Naive thymus-derived CD4-positive, alpha-beta T cell (primary cell): ENCODE results near the gene CHST10. TPM values are rescaled to one million over a fixed set of nuclear protein-coding genes. Genes with fewer than 3 reads are reported as not detected.
A peak's percentile ranks its signal among the peaks of the same experiment; 100 is the strongest.
"Not testable (repeated sequence)": the region's sequence is repeated elsewhere in the genome, so short reads cannot be mapped to it uniquely, and the experiment has no call there.

Source experiments
- ATAC-seq: fragments of 150-1000 bp; cut with Tn5 transposase; 2 replicates; pipeline ENCODE4 v1.10.0; 2021; ENCODE audit warnings: mild to moderate bottlenecking, moderate library complexity
- CTCF ChIA-PET: fragments of 350-600 bp; sonication (Branson Sonifier 250); formaldehyde crosslinking; loops from one replicate; lab custom pipeline; 2021; ENCODE audit warnings: antibody characterized with exemption; lab: Charles Lee
- POLR2A ChIA-PET: fragments of 350-600 bp; sonication (Branson Sonifier 250); formaldehyde crosslinking; loops from one replicate; lab custom pipeline; 2021; ENCODE audit warnings: antibody characterized with exemption, inconsistent platforms; lab: Charles Lee
- DNase-seq, 9 donors: peaks; one replicate each; pipeline versions ENCODE4 v3.0.0 to v3.0.0-alpha.2; 2020 to 2022; ENCODE audit warnings: mixed read lengths in 1 of 9
- H3K27ac ChIP-seq: one replicate; pipeline ENCODE4 v1.7.0; 2013; ENCODE audit warnings: mild to moderate bottlenecking, low read depth, low read length, moderate library complexity
- H3K27me3 ChIP-seq, 2 donors: one replicate each; pipeline ENCODE4 v1.7.0; 2013; ENCODE audit warnings: low read length in 2 of 2, mild to moderate bottlenecking in 2 of 2, moderate library complexity in 2 of 2; ENCODE audit not compliant: control insufficient read depth in 2 of 2, insufficient read depth in 2 of 2
- H3K36me3 ChIP-seq, 3 experiments: 1 replicate in 2 of 3; 2 replicates in 1 of 3; pipeline ENCODE4 v1.7.0; 2013; ENCODE audit warnings: low read length in 3 of 3, mild to moderate bottlenecking in 3 of 3, moderate library complexity in 1 of 3; ENCODE audit not compliant: insufficient read depth in 3 of 3, control insufficient read depth in 2 of 3
- H3K4me1 ChIP-seq, 2 donors: one replicate each; pipeline ENCODE4 v1.7.0; 2013; ENCODE audit warnings: low read length in 2 of 2, mild to moderate bottlenecking in 2 of 2, moderate library complexity in 1 of 2; ENCODE audit not compliant: control insufficient read depth in 2 of 2, insufficient read depth in 2 of 2
- H3K4me3 ChIP-seq: 2 replicates; pipeline ENCODE4 v1.7.0; 2013; ENCODE audit warnings: mild to moderate bottlenecking, low read length
- H3K9me3 ChIP-seq, 3 experiments: 1 replicate in 2 of 3; 2 replicates in 1 of 3; pipeline ENCODE4 v1.7.0; 2013; ENCODE audit warnings: low read length in 3 of 3; ENCODE audit not compliant: control insufficient read depth in 2 of 3
- H3K27ac Mint-ChIP-seq, 9 donors: one replicate each; pipeline ENCODE4 v1.8.0; 2020 to 2022; ENCODE audit warnings: mixed read lengths in 9 of 9, mild to moderate bottlenecking in 8 of 9, moderate library complexity in 5 of 9, inconsistent platforms in 2 of 9
- H3K27me3 Mint-ChIP-seq, 5 donors: one replicate each; pipeline ENCODE4 v1.8.0; 2021 to 2022; ENCODE audit warnings: mixed read lengths in 5 of 5, mild to moderate bottlenecking in 1 of 5
- H3K36me3 Mint-ChIP-seq, 5 donors: one replicate each; pipeline ENCODE4 v1.8.0; 2020 to 2022; ENCODE audit warnings: mixed read lengths in 5 of 5, mild to moderate bottlenecking in 3 of 5, inconsistent platforms in 1 of 5
- H3K4me1 Mint-ChIP-seq, 7 donors: one replicate each; pipeline ENCODE4 v1.8.0; 2020 to 2022; ENCODE audit warnings: mixed read lengths in 7 of 7, mild to moderate bottlenecking in 3 of 7, inconsistent platforms in 1 of 7
- H3K4me3 Mint-ChIP-seq, 10 donors: one replicate each; pipeline ENCODE4 v1.8.0; 2020 to 2022; ENCODE audit warnings: mild to moderate bottlenecking in 10 of 10, mixed read lengths in 10 of 10, moderate library complexity in 6 of 10, inconsistent platforms in 2 of 10
- H3K9me3 Mint-ChIP-seq, 11 donors: one replicate each; pipeline ENCODE4 v1.8.0; 2020 to 2022; ENCODE audit warnings: mixed read lengths in 11 of 11, mild to moderate bottlenecking in 4 of 11, inconsistent platforms in 1 of 11, moderate library complexity in 1 of 11
- intact Hi-C, 2 donors: fragments of 100-400 bp; cut with micrococcal nuclease; formaldehyde crosslinking; loops; one replicate each; pipeline ENCODE4 v1.15.1; 2023
- polyA plus RNA-seq, 2 donors: library from polyadenylated mRNA; unstranded; fragments of 300-500 nt; fragmentation: Illumina TruSeq; gene quantifications; one replicate each; pipeline ENCODE4 v1.2.3, GENCODE V29; 2021
- total RNA-seq, 6 experiments: library from RNA in 5 of 6; stranded (reverse) in 5 of 6; gene quantifications; 1 replicate in 5 of 6; 2 replicates in 1 of 6; pipeline ENCODE4 v1.2.3 and lab custom pipeline; 2021 to 2026

The CHST10 gene, protein sequence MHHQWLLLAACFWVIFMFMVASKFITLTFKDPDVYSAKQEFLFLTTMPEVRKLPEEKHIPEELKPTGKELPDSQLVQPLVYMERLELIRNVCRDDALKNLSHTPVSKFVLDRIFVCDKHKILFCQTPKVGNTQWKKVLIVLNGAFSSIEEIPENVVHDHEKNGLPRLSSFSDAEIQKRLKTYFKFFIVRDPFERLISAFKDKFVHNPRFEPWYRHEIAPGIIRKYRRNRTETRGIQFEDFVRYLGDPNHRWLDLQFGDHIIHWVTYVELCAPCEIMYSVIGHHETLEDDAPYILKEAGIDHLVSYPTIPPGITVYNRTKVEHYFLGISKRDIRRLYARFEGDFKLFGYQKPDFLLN
- total RNA-seq (1 to 10 TPM; 2.2 to 5.0 (median 3.2) TPM), polyA plus RNA-seq (1 to 10 TPM; 1.2 to 3.9 TPM), total RNA-seq (lab: John Stamatoyannopoulos, UW) (2.7 reads per million, percentile 14 among the genes with 10 or more reads in this experiment)

DNA sequence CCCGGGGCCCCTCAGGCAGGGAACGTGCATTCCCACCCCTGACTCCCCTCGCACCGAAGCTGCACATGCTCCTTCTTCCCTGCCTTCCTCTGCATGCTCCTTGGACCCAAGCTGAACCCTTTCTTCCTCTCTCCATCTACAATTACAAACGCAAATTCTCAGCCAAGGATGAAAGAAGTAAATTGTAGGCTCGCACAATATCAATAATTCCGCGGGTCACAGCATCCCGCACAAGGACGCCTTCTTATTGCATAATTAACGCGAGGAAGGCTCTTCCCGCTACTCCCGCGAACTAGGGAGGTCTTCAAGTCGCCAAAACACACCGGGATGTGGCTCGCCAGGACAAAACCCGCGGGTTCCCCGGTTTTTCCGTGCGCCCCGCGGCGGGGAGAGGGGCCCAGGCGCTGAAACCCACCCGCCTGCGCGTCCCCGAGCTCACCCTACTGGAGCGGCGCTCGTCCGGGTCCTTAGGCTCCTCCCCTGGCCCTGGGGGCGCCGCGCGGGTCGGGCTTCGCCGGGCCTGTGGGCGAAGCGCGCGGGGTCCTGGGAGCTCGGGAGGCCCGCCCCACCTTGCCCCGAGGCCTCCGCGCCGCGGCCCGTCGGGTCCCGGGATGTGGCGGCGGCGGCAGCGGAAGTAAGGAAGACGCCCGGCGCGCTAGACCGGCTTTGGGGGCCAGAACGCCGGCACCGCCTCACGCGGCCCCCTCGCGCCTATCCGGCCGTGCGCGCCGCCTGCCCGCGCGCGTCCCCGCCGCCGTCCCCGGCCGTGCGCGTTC, at the start of gene CHST10:
CHST10 (minus strand) TSS at position 734 of the 776 bp plus-strand sequence. CDS start 10,993 bp downstream, outside the sequence.
- Mint-ChIP-seq H3K9me3 (peaks cover 0 to 4% (median 0%) of the 10 kb centered on the region in 11 donors), H3K4me1 (peaks cover 8 to 22% (median 17%) of the 10 kb centered on the region in 7 donors), H3K4me3 (peak within 1 kb of the TSS; percentile 78 to 95 (median 88)), H3K27me3 (peaks cover 0 to 15% (median 0%) of the 10 kb centered on the region in 5 donors), H3K27ac (peak within 1 kb of the TSS in 6 of 9 donors; percentile 26 to 63 (median 52)), H3K36me3 (peaks cover 0 to 2% (median 0%) of the 10 kb centered on the region in 5 donors)
- no peaks in the 10 kb centered on the region for H3K4me1 ChIP-seq
- intact Hi-C loops = loop anchor here (2.0 to 5.0 kb wide), 2 partner anchors 585 to 586 kb away; partner anchors contain the start of gene RPL31 (in 2 of the 2)
- H3K36me3 ChIP-seq = no peaks in the 10 kb centered on the region
- peak; percentile 9 to 67 (median 38) for DNase-seq
- ChIA-PET POLR2A (interaction anchor here (1.3 kb wide), 1 partner anchor 585 kb away, joined by 3 read pairs; the partner anchor contains the start of gene RPL31), CTCF (interaction anchor here (0.6 kb wide), 1 partner anchor 838 kb away, joined by 3 read pairs; no protein-coding TSS in a partner anchor)
- H3K9me3 ChIP-seq = no peaks in the 10 kb centered on the region
- peak within 1 kb of the TSS; percentile 47 for H3K27ac ChIP-seq
- no peaks in the 10 kb centered on the region for H3K27me3 ChIP-seq
- peak within 1 kb of the TSS; percentile 76 for H3K4me3 ChIP-seq
- ATAC-seq = peak; percentile 87

DNA sequence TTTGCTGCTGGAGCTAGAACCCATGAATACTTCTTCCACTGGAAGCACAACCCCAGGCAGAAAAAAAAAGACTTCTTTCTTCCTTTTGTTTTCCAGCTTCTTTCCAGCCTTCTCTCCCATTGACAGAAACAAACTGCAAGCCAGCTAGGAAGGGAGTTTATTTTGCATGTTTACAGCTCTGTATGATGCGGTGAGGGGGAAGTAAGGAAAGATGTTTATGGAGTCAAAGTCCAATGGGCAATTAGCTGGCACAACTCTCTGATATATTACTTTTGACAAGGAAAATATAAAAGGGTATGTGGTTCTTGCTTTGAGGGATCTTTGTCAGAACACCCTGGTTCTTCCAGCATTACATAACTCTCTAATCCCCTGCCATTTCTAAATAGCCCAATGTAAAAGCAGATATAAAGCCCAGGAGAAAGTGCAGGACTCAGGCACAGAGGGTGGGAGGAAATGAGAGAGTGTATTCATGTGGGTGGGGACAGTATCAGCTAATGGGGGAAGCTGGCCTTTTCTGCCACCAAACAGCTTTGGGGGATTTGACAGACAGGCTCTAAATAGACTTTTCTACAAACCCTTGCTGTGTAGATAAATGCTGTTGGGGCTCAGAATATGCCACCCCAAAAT, 43.5 kb upstream of the CHST10 start:
- peaks cover 0 to 2% (median 0%) of the 10 kb centered on the region in 7 donors for H3K4me1 Mint-ChIP-seq
- no peaks in the 10 kb centered on the region for H3K36me3 ChIP-seq
- no peak overlapping the region for H3K4me3 ChIP-seq
- H3K27me3 Mint-ChIP-seq = peaks cover 0 to 17% (median 10%) of the 10 kb centered on the region in 5 donors
- no peak overlapping the region for H3K27ac ChIP-seq
- peaks cover 5 to 44% (median 14%) of the 10 kb centered on the region in 11 donors for H3K9me3 Mint-ChIP-seq
- no peaks in the 10 kb centered on the region for H3K4me1 ChIP-seq
- DNase-seq (no peak), ATAC-seq (no peak)
- no peaks in the 10 kb centered on the region for H3K9me3 ChIP-seq
- ChIA-PET CTCF (no interaction called here), POLR2A (no interaction called here)
- intact Hi-C loops = no loop called here
- no peak overlapping the region for H3K27ac Mint-ChIP-seq
- H3K36me3 Mint-ChIP-seq = peaks cover 0 to 5% (median 2%) of the 10 kb centered on the region in 5 donors
- H3K27me3 ChIP-seq = no peaks in the 10 kb centered on the region
- H3K4me3 Mint-ChIP-seq = no peak overlapping the region

DNA sequence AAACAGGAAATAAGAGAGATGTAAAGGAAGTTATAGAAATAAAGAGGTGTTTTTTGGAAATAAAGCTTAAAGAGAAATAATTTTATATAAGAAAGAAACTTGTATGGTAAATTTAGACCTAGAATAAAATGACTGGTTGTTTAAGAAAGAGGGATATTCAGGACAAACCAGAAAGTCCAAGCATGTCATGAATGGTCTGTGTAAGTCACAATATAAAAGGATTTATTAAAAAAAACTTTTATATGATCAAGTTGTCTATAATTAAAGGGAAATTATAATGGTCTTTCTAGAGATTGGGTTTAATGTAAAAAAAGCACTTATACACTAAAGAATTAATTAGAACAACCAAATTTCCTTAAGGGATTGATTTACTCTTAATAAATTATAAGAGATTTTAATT, 38.9 kb upstream of the CHST10 start:
- H3K9me3 ChIP-seq, POLR2A ChIA-PET, H3K27me3 ChIP-seq, DNase-seq, H3K27ac Mint-ChIP-seq, H3K4me1 ChIP-seq, H3K27ac ChIP-seq, CTCF ChIA-PET, ATAC-seq, H3K4me1 Mint-ChIP-seq, H3K4me3 ChIP-seq, intact Hi-C loops, H3K36me3 Mint-ChIP-seq, H3K36me3 ChIP-seq, H3K4me3 Mint-ChIP-seq: not testable (repeated sequence)
- Mint-ChIP-seq H3K9me3 (peaks cover 5 to 53% (median 18%) of the 10 kb centered on the region in 11 donors), H3K27me3 (peaks cover 4 to 13% (median 6%) of the 10 kb centered on the region in 5 donors)

DNA sequence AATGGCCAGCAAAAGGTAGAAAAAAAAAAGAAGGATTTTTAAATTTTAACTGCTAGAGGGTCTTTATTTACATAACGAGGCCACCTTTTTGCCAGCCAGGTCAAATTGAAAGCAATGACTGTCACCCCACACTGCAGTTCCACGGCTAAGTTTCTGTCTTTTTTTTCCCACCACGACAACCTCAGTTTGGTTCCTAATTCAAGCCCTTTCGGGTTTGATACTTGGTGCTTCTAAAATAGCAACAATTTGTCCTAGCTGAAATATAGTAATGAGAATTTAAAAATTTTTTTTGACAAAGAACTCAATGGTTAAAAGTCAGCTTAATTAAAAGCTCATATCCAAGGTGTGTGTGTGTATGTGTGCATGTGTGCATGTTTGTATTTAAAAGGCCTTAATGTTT, 36.4 kb upstream of the CHST10 start:
- CTCF ChIA-PET = no interaction called here
- DNase-seq (no peak), ATAC-seq (no peak)
- Histone ChIP-seq H3K4me3 (no peak overlapping the region), H3K4me1 (no peaks in the 10 kb centered on the region), H3K27ac (no peak overlapping the region), H3K36me3 (no peaks in the 10 kb centered on the region), H3K9me3 (no peaks in the 10 kb centered on the region), H3K27me3 (no peaks in the 10 kb centered on the region)
- no peak overlapping the region for H3K27ac Mint-ChIP-seq
- peaks cover 0 to 4% (median 0%) of the 10 kb centered on the region in 5 donors for H3K36me3 Mint-ChIP-seq
- no peaks in the 10 kb centered on the region for H3K4me1 Mint-ChIP-seq
- H3K4me3 Mint-ChIP-seq = no peak overlapping the region
- peaks cover 0 to 32% (median 8%) of the 10 kb centered on the region in 11 donors for H3K9me3 Mint-ChIP-seq
- H3K27me3 Mint-ChIP-seq = peaks cover 4 to 7% (median 6%) of the 10 kb centered on the region in 5 donors
- intact Hi-C loops = no loop called here
- POLR2A ChIA-PET = no interaction called here

DNA sequence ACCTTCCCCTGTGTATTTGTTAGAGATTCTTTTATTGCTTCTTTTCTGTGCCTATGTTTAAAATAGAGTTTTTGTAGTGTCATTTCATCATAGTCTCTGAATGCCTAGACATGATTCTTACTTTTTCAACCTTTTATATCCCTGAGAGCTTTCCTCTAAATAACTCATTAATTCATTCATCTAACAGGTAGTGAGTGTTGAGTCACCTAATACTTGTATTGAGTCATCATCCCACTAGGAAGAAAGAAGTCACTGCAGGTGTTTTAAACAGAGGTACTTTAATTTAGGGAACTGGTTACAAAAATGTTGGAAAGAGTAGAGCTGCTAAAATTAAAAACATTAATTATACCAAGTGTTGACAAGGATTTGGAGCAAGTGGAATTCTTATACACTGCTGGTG, 34.3 kb upstream of the CHST10 start:
- no peaks in the 10 kb centered on the region for H3K4me1 Mint-ChIP-seq
- DNase-seq (no peak), ATAC-seq (no peak)
- Histone ChIP-seq H3K9me3 (no peaks in the 10 kb centered on the region), H3K27me3 (no peaks in the 10 kb centered on the region), H3K27ac (no peak overlapping the region), H3K4me3 (no peak overlapping the region), H3K36me3 (no peaks in the 10 kb centered on the region), H3K4me1 (no peaks in the 10 kb centered on the region)
- CTCF ChIA-PET = no interaction called here
- no peak overlapping the region for H3K27ac Mint-ChIP-seq
- H3K9me3 Mint-ChIP-seq = peaks cover 0 to 16% (median 3%) of the 10 kb centered on the region in 11 donors
- H3K27me3 Mint-ChIP-seq = peaks cover 4 to 7% (median 6%) of the 10 kb centered on the region in 5 donors
- H3K4me3 Mint-ChIP-seq = no peak overlapping the region
- intact Hi-C loops = no loop called here
- POLR2A ChIA-PET = no interaction called here
- peaks cover 0 to 4% (median 0%) of the 10 kb centered on the region in 5 donors for H3K36me3 Mint-ChIP-seq

DNA sequence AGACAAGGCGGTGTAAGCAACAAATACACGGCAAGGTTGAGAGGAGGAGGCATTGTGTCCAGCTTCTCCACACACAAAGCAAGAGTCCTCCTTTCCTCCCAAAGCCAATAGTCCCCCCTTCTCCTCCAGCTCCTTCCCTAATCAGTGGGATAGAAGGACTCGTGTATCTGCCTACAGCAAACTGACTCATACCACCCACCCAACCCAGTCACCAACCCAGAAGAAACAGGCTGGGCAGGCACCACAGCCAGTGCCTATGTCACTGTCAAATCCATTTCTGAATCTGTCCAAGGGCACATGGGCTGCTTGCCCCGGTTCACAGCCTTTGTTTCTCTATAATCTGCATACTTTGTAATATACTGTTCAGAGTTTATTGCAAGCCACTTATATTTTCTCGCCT, 33.6 kb upstream of the CHST10 start:
- intact Hi-C loops = no loop called here
- Mint-ChIP-seq H3K9me3 (peaks cover 0 to 9% (median 0%) of the 10 kb centered on the region in 11 donors), H3K4me1 (no peaks in the 10 kb centered on the region), H3K4me3 (no peak overlapping the region), H3K27ac (no peak overlapping the region), H3K36me3 (peaks cover 0 to 4% (median 0%) of the 10 kb centered on the region in 5 donors), H3K27me3 (peaks cover 4 to 7% (median 6%) of the 10 kb centered on the region in 5 donors)
- ChIA-PET CTCF (no interaction called here), POLR2A (no interaction called here)
- H3K4me3 ChIP-seq = no peak overlapping the region
- no peaks in the 10 kb centered on the region for H3K4me1 ChIP-seq
- no peaks in the 10 kb centered on the region for H3K36me3 ChIP-seq
- no peaks in the 10 kb centered on the region for H3K9me3 ChIP-seq
- DNase-seq = no peak
- H3K27ac ChIP-seq = no peak overlapping the region
- H3K27me3 ChIP-seq = no peaks in the 10 kb centered on the region
- no peak for ATAC-seq
